ENCODE results near the gene ASB7.
"Not testable (repeated sequence)": the region's sequence is repeated elsewhere in the genome, so short reads cannot be mapped to it uniquely, and the experiment has no call there.

Gene ASB7

GRCh38 chr15:100672959-100673358 lies 70.6 kb downstream of the ASB7 start:
- Histone ChIP-seq H3K27ac (ENCODE audit: insufficient read depth, low read length, poor library complexity, severe bottlenecking) (no peak overlapping the region), H3K4me1 (ENCODE audit: control insufficient read depth, insufficient read depth, low read length, poor library complexity, severe bottlenecking) (no peaks in the 10 kb centered on the region), H3K27me3 (replicated peaks; ENCODE audit: control insufficient read depth, insufficient read depth, low read length, poor library complexity, severe bottlenecking) (no peaks in the 10 kb centered on the region), H3K4me3 (ENCODE audit: insufficient read depth, low read depth, low read length, poor library complexity, severe bottlenecking) (no peak overlapping the region), H3K36me3 (ENCODE audit: control insufficient read depth, insufficient read depth, low read length) (no peaks in the 10 kb centered on the region), H3K9me3 (ENCODE audit: control insufficient read depth, low read length) (no peaks in the 10 kb centered on the region)
- no peak for DNase-seq

- not testable (repeated sequence) for H3K36me3 ChIP-seq (ENCODE audit: control insufficient read depth, insufficient read depth, low read length); H3K4me3 ChIP-seq (ENCODE audit: insufficient read depth, low read depth, low read length, poor library complexity, severe bottlenecking)
Measured at GRCh38 chr15:100679151-100679550, 76.8 kb downstream of the ASB7 start.

GRCh38 chr15:100680726-100681125 lies 78.3 kb downstream of the ASB7 start:
- Histone ChIP-seq H3K36me3 (ENCODE audit: control insufficient read depth, insufficient read depth, low read length) (no peaks in the 10 kb centered on the region), H3K4me1 (ENCODE audit: control insufficient read depth, insufficient read depth, low read length, poor library complexity, severe bottlenecking) (no peaks in the 10 kb centered on the region), H3K27me3 (replicated peaks; ENCODE audit: control insufficient read depth, insufficient read depth, low read length, poor library complexity, severe bottlenecking) (no peaks in the 10 kb centered on the region), H3K27ac (ENCODE audit: insufficient read depth, low read length, poor library complexity, severe bottlenecking) (no peak overlapping the region), H3K4me3 (ENCODE audit: insufficient read depth, low read depth, low read length, poor library complexity, severe bottlenecking) (no peak overlapping the region), H3K9me3 (ENCODE audit: control insufficient read depth, low read length) (no peaks in the 10 kb centered on the region)
- no peak for DNase-seq

More at GRCh38 chr15:100679151-100679550, 76.8 kb downstream of the ASB7 start:
- DNase-seq; H3K4me1 ChIP-seq (ENCODE audit: control insufficient read depth, insufficient read depth, low read length, poor library complexity, severe bottlenecking); H3K9me3 ChIP-seq (ENCODE audit: control insufficient read depth, low read length); H3K27ac ChIP-seq (ENCODE audit: insufficient read depth, low read length, poor library complexity, severe bottlenecking); H3K27me3 ChIP-seq (replicated peaks; ENCODE audit: control insufficient read depth, insufficient read depth, low read length, poor library complexity, severe bottlenecking): not testable (repeated sequence)

- Histone ChIP-seq H3K36me3 (ENCODE audit: control insufficient read depth, insufficient read depth, low read length) (no peaks in the 10 kb centered on the region), H3K4me1 (ENCODE audit: control insufficient read depth, insufficient read depth, low read length, poor library complexity, severe bottlenecking) (no peaks in the 10 kb centered on the region), H3K4me3 (ENCODE audit: insufficient read depth, low read depth, low read length, poor library complexity, severe bottlenecking) (no peak overlapping the region), H3K27ac (ENCODE audit: insufficient read depth, low read length, poor library complexity, severe bottlenecking) (no peak overlapping the region), H3K9me3 (ENCODE audit: control insufficient read depth, low read length) (no peaks in the 10 kb centered on the region), H3K27me3 (replicated peaks; ENCODE audit: control insufficient read depth, insufficient read depth, low read length, poor library complexity, severe bottlenecking) (no peaks in the 10 kb centered on the region)
- no peak for DNase-seq
Measured at GRCh38 chr15:100681335-100681746, 79.0 kb downstream of the ASB7 start.

- H3K9me3 ChIP-seq (ENCODE audit: control insufficient read depth, low read length), result no peaks in the 10 kb centered on the region
- H3K36me3 ChIP-seq (ENCODE audit: control insufficient read depth, insufficient read depth, low read length), result no peaks in the 10 kb centered on the region
- DNase-seq, result no peak
- no peaks in the 10 kb centered on the region for H3K4me1 ChIP-seq (ENCODE audit: control insufficient read depth, insufficient read depth, low read length, poor library complexity, severe bottlenecking)
- H3K27ac ChIP-seq (ENCODE audit: insufficient read depth, low read length, poor library complexity, severe bottlenecking), result no peak overlapping the region
- H3K4me3 ChIP-seq (ENCODE audit: insufficient read depth, low read depth, low read length, poor library complexity, severe bottlenecking), result no peak overlapping the region
- no peaks in the 10 kb centered on the region for H3K27me3 ChIP-seq (replicated peaks; ENCODE audit: control insufficient read depth, insufficient read depth, low read length, poor library complexity, severe bottlenecking)
Measured at GRCh38 chr15:100682468-100682867, 80.1 kb downstream of the ASB7 start.

DNA sequence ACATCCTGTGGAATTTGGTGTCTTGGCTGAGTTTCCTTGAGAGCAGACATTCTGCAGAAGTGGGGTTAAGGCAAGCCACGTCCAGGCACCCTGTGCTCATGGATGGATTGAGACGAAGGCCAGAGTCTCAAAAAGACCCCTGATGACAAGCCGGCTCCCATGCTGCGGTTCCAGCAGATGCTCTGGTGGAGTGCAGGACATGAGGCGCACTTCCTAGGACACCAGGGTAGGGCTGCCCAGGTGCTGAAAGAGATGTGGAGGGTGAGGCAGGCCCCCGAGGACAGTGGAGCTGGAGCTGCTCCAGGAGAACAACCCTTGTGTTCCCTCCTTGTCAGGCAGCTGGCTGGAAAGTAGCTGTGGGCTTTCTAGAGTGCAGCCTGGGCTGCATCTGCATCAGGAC lies 81.0 kb downstream of the ASB7 start:
- Histone ChIP-seq H3K9me3 (ENCODE audit: control insufficient read depth, low read length) (no peaks in the 10 kb centered on the region), H3K27ac (ENCODE audit: insufficient read depth, low read length, poor library complexity, severe bottlenecking) (no peak overlapping the region), H3K4me1 (ENCODE audit: control insufficient read depth, insufficient read depth, low read length, poor library complexity, severe bottlenecking) (no peaks in the 10 kb centered on the region), H3K27me3 (replicated peaks; ENCODE audit: control insufficient read depth, insufficient read depth, low read length, poor library complexity, severe bottlenecking) (no peaks in the 10 kb centered on the region), H3K36me3 (ENCODE audit: control insufficient read depth, insufficient read depth, low read length) (no peaks in the 10 kb centered on the region), H3K4me3 (ENCODE audit: insufficient read depth, low read depth, low read length, poor library complexity, severe bottlenecking) (no peak overlapping the region)
- DNase-seq, result no peak

GRCh38 chr15:100684591-100684990 lies 82.2 kb downstream of the ASB7 start:
- no peak for DNase-seq
- H3K27ac ChIP-seq (ENCODE audit: insufficient read depth, low read length, poor library complexity, severe bottlenecking), result no peak overlapping the region
- no peaks in the 10 kb centered on the region for H3K9me3 ChIP-seq (ENCODE audit: control insufficient read depth, low read length)
- no peak overlapping the region for H3K4me3 ChIP-seq (ENCODE audit: insufficient read depth, low read depth, low read length, poor library complexity, severe bottlenecking)
- H3K4me1 ChIP-seq (ENCODE audit: control insufficient read depth, insufficient read depth, low read length, poor library complexity, severe bottlenecking), result no peaks in the 10 kb centered on the region
- H3K27me3 ChIP-seq (replicated peaks; ENCODE audit: control insufficient read depth, insufficient read depth, low read length, poor library complexity, severe bottlenecking), result no peaks in the 10 kb centered on the region
- no peaks in the 10 kb centered on the region for H3K36me3 ChIP-seq (ENCODE audit: control insufficient read depth, insufficient read depth, low read length)

GRCh38 chr15:100686021-100686724 lies 83.8 kb downstream of the ASB7 start:
- no peaks in the 10 kb centered on the region for H3K9me3 ChIP-seq (ENCODE audit: control insufficient read depth, low read length)
- no peaks in the 10 kb centered on the region for H3K36me3 ChIP-seq (ENCODE audit: control insufficient read depth, insufficient read depth, low read length)
- H3K27ac ChIP-seq (ENCODE audit: insufficient read depth, low read length, poor library complexity, severe bottlenecking), result no peak overlapping the region
- no peak overlapping the region for H3K4me3 ChIP-seq (ENCODE audit: insufficient read depth, low read depth, low read length, poor library complexity, severe bottlenecking)
- no peaks in the 10 kb centered on the region for H3K27me3 ChIP-seq (replicated peaks; ENCODE audit: control insufficient read depth, insufficient read depth, low read length, poor library complexity, severe bottlenecking)
- H3K4me1 ChIP-seq (ENCODE audit: control insufficient read depth, insufficient read depth, low read length, poor library complexity, severe bottlenecking), result no peaks in the 10 kb centered on the region
- DNase-seq, result no peak

DNA sequence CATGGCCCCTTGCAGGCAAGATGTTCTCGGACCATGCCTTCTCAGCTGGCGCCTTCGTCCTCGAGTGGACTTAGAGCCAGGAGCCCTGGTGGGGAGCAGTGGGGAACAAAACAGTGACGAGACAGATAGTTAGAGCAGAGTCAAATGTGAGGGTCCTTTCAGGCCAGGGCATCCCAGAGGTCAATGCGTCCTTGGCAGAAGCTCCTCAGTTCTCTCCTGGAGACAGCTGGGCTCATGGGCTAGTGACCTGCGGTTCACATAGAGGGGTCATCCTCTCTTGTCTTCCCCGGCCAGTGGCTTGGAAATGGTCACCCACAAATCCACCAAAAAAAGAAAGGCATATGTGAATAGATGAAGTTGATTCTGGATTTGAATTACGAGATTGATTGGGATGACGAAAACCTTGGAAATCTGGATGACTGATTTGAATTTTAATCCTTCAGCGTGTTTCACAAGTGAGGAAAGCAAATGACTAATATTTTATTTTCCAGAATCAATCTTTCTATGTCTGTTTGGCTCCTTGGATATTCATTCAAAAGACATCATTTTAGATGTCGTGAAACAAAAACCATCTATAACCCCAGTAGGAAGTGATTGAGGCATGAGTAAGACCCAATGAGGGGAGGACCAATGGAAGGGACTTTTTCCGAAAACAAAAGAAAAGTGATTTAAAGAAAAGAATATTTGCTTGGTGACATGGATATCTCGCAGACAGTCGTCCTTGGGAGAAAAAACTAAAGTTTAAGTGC lies 84.5 kb downstream of the ASB7 start:
- no peak for DNase-seq
- Histone ChIP-seq H3K4me1 (ENCODE audit: control insufficient read depth, insufficient read depth, low read length, poor library complexity, severe bottlenecking) (no peaks in the 10 kb centered on the region), H3K27me3 (replicated peaks; ENCODE audit: control insufficient read depth, insufficient read depth, low read length, poor library complexity, severe bottlenecking) (no peaks in the 10 kb centered on the region), H3K9me3 (ENCODE audit: control insufficient read depth, low read length) (no peaks in the 10 kb centered on the region), H3K36me3 (ENCODE audit: control insufficient read depth, insufficient read depth, low read length) (no peaks in the 10 kb centered on the region), H3K27ac (ENCODE audit: insufficient read depth, low read length, poor library complexity, severe bottlenecking) (no peak overlapping the region), H3K4me3 (ENCODE audit: insufficient read depth, low read depth, low read length, poor library complexity, severe bottlenecking) (no peak overlapping the region)

DNA sequence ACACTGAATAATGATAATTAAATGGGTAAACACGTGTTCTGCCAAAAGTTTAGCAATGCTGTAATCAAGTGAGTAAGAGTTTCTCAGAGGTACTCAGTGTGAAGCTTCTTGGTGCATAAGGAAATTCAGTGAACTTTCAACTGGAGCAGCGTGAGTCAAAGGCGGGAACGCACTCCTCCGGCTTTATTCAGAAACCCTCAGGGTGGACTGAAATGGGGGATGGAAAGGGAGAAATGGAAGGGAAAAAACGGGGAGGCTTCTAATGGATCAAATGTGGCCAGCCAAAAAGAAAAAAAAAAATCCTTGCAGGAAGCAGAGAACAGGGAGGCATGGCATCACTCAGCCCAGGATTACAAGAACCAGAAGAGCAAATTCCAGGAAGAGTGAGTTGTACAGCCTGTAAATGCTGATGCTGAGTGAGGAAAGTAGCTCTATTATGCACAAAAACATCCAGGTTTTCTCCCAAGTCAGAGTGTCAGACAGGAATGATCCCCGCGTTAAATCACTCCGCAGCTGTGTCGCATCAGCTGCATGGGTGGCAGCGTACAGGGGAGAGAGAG lies 85.3 kb downstream of the ASB7 start:
- Histone ChIP-seq H3K4me1 (ENCODE audit: control insufficient read depth, insufficient read depth, low read length, poor library complexity, severe bottlenecking) (no peaks in the 10 kb centered on the region), H3K4me3 (ENCODE audit: insufficient read depth, low read depth, low read length, poor library complexity, severe bottlenecking) (no peak overlapping the region), H3K27ac (ENCODE audit: insufficient read depth, low read length, poor library complexity, severe bottlenecking) (no peak overlapping the region), H3K36me3 (ENCODE audit: control insufficient read depth, insufficient read depth, low read length) (no peaks in the 10 kb centered on the region), H3K27me3 (replicated peaks; ENCODE audit: control insufficient read depth, insufficient read depth, low read length, poor library complexity, severe bottlenecking) (no peaks in the 10 kb centered on the region), H3K9me3 (ENCODE audit: control insufficient read depth, low read length) (no peaks in the 10 kb centered on the region)
- no peak for DNase-seq
